ENCODE measurements around the gene ATP8A2.

DNA sequence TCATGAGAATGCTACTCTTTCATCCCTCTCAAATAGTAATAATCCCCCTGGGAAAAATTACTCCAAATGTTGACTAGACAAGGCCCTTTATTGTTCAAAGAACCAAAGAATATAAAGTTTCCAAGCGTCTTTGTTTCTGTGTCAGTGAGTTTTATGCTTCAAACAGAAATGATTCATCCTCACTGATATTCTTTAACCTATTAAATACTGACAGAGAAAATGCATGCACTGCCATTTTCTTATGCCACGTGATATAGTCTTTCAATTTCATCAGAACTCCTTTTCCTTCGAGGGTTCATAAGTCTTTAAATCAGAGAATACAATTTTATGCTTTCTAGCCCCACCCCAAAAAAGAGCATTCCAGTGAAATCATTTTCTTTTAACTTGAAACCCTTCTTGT lies 468.5 kb downstream of the ATP8A2 start:
- TF ChIP-seq CTCF (conservative IDR thresholded peaks at IDR 0.05; ENCODE audit: low read length) (no peak), EZH2phosphoT487 (IDR thresholded peaks at IDR 0.05; ENCODE audit: borderline replicate concordance, low read depth, low read length) (no peak)

Measured in OCI-LY7 (cell line).